NCI-H146 treated with DMSO at 0.1 percent for 48 hours (cell line): ENCODE data around the gene MBNL3.

Experiments used
- DNase-seq: peaks from one replicate; lab custom pipeline; 2025; ENCODE audit not compliant: unreplicated experiment; lab: John Stamatoyannopoulos, UW

Gene MBNL3, protein sequence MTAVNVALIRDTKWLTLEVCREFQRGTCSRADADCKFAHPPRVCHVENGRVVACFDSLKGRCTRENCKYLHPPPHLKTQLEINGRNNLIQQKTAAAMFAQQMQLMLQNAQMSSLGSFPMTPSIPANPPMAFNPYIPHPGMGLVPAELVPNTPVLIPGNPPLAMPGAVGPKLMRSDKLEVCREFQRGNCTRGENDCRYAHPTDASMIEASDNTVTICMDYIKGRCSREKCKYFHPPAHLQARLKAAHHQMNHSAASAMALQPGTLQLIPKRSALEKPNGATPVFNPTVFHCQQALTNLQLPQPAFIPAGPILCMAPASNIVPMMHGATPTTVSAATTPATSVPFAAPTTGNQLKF

DNA sequence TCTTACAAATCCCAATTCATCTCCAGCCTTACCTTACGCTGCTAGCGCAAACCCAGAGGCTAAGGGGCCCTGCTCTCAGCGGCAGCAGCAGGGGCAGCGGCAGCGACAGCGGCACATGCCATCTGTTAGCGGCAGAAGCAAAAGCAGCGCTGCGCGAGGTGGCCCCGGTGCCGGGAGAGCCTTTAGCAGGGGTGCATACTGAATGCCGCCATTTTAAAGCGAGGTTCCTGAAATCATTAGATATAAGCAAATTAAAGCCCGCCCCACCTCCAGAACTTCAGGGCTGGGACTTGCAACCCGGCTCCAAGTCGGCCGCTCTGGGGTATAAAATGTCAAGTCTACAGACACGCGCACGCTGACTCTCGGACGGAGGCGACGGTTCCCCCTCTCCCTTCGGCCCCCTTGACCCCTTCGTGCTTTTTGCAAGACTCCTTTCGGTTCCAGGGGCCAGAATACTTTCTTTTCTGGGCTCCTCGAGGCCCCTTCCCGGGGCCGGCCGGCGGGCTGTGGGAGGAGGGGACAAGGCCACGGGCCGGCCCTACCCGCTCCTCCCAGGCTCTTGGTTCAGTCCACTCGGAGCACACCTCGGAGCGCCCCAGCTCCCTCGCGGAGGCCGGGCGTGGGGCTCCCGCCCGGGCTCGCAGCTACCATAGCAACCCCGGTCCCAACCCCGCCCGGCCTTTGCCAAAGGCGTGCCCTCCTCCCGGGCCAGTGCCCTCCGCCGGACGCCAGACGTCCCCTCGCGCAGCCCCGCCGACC is at the start of gene MBNL3:
Gene MBNL3 (minus strand): TSS at position 220 of the 759 bp plus-strand sequence. CDS start 49,427 bp downstream, outside the sequence.
- DNase-seq, result peak; percentile 60

DNA sequence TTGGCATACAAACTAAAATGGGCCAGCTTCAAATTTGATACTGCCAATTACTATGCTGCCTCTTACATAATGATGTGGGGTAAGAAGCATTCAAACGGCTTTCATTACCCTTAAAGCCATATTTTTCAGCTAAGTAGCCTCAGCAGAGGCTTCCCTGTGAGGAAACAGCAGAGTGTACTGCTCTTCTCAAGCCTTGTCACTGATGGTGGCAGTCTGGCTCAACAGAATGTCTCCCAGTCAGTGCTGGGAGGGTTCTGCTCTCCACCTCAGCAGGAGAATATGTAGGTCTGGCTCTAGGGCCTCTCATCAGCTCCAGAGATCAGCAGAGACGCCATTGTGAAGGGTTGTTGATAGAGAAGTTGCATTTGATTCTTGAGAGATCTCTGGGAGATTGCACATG is 44.6 kb upstream of the MBNL3 start:
- no peak for DNase-seq

DNA sequence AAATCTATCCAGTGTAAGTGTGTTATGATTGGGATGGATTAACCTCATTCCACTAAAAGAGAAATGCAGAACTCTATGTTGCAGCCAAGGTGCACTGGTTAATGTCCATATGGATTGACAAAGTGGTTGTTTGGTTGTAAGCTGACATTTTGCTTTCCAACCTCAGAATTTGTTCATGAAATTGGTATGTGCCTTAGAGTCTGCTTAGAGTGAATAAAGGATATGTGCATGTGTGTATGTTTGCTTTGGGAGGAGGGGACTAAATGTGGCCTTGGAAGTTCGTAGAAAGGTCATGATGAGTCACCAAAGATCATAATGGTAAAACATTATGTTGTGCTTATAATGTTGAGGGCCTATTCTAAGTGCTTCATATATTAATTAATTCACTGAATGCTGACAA is 44.1 kb upstream of the MBNL3 start:
- DNase-seq, result no peak

DNA sequence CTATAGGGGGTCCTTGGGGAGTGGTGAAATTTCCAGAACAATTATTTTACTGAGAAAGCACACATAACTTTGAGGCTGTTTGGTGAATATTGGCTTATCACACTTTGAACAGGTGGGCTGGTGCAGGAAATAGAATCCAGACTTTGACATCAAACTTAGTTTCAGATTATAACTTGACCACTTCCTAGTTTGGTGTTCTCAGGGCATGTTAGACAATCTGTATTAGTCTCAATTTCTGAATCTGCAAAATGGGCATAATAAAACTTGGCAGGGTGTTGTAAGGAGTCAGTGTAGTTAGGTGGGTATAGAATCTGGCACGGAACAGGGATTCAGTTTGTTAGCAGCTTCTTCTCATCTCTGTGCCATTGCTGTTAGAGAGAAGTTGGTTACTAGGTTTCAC is 43.3 kb upstream of the MBNL3 start:
- DNase-seq, result no peak

DNA sequence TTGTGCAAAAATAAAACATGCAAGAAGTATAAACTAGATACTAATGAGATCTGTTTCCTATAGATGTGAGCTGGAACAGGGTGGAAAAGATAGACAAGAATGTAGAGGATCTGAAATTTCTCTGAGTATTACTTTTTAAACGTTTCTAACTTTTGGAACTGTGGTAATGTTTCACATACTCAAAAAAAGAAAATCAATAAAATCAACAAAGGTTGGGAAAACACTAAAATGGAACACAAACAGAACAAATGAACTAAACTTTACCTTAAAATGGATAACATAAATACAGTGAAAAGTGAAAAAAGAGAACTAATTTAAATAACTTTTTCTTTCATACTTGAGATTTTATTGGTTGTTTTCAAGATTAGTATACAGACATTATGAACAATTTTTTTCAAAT is 32.0 kb upstream of the MBNL3 start:
- no peak for DNase-seq

DNA sequence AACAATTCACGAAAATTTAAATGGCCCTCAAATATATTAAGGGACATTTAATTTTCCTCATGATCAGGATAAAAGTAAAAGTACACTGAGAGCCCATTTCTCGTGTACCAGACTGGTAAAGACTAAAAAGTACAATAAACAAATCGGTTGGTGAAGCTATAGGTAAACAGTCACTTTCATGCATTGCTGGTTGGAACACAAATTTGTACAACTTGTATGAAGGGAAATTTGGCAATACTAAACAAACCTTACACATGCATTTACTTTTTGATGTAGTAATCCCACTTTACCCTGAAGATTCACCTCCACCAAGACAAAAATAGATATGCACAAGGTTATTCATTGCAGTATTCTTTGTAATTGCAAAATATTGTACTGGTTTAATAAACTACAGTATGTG is 31.4 kb upstream of the MBNL3 start:
- no peak for DNase-seq

DNA sequence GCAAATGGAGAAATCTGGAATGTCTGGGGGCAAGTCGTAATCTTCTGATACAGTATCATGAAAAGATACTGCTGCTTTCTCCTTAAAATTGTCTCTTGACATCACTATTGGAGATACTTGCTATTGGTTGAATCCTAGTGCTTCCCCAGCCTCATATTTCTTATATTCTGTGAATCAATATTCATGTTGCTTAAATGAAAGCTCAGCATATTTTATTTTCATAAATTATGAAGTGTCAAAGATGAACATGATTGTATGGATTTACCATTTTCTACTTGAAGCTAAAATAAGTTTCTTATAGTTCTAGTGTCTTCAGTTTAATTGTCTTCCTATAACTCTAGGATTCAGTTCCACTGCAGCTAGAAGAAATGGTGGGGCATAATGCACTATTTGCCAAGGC is 29.6 kb upstream of the MBNL3 start:
- DNase-seq, result no peak

DNA sequence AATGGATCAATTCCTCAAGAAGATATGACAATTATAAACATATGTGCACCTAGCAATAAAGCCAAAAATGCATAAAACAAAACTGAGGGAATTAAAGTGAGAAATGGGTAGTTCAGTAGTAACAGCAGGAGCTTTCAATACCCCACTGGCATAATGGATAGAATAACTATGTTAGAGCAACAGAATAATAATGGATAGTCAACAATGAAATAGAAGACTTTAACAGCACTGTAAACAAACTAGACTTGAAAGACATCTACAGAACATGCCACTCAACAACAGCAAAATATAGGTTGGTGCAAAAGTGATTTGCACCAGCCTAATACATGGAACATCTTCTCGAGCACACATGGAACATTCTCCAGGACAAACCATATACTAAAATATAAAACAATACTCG is 20.0 kb upstream of the MBNL3 start:
- DNase-seq, result peak; percentile 28

DNA sequence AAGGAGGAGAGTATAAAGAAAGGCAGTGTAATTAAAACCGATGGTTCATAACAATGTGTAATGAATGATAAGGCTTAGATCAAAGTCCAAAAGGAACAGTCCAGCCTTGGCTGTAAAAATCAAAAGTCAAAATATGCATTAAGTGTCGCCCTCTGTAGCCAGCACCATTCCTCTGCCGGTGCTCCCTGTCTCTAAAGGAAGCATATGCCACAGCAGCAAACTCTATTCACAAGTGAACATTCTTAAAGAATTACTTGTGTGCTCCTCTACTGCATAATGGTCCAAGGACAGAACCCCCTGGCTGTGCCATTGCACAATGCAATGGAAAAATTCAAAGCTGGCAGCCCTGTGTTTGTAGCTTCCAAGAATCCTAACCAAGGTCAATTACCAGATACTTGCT is 16.3 kb upstream of the MBNL3 start:
- no peak for DNase-seq

DNA sequence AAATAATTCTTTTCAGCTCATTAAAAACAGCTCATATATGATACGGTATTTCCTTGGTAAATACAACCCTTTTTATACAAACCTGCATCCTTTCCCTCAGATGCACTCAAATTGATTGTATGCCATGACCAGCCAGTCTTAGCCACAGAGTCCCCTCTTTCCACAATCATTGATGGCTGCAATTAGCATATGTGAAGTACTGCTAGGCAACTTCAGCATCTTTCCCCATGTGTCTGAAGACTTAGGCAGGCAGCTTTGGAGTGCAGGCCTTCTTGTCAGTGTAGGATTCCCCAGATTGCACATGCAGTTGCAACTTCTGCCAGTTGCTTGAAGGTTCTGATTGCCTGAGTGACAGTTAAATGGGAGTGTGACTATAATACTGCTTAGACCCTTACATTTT is 15.6 kb upstream of the MBNL3 start:
- DNase-seq, result no peak

DNA sequence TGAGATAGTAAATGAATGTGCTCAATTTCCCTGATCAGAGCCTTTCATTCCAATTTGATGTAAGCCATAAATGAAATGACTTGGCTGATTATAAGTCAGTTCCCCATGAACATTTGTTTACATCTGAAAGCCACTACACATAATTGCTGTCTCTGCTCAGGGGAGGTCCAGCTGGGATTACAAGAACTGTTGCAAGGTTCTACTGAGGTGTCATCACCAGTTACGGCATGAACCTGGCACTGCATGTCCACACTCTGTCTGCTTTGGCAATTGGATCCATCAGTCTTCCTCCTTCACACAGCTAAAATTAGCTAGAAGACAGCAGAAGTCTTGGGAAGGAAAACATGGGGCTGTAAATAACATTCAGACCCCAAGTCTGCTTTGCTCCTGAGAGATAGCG is 12.8 kb upstream of the MBNL3 start:
- no peak for DNase-seq

DNA sequence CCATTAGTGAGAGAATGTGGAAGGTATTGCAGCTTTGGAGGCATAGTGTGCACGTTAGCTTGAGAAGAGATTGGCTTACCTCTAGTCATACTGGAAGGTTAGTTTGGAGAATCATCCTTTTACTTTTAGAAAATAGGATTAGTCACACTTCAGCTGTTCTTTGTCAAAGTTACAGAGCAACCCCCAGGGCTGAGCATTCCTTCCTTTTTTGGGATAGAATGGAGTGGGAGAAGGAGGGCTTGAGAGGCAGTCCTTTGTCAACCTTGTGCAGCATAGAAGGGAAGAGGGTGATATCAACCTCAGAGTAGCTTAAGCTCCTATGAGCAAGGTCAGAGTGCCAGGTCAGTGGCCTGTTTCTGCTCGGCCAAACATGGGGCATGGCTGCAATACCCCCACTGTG is 8.6 kb upstream of the MBNL3 start:
- no peak for DNase-seq

DNA sequence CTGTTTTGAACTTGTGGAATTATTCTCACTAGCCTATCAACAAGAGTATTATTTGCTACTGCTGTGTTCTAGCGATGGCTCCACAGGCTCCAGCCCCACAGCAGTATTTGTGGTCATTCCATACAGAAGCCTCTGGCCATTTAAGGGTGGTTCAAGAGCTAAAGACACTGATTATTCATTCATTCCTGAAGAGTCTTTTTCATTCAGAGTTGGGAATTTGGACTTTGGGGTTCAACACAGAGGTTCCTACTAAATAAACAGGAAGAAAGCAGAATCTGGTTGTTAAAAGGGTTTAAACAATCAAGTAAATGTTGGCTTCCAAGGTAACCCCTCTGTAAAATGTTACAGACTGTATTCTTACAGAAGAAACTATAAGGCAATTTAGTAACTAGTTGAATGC is 4.3 kb upstream of the MBNL3 start:
- DNase-seq, result no peak

DNA sequence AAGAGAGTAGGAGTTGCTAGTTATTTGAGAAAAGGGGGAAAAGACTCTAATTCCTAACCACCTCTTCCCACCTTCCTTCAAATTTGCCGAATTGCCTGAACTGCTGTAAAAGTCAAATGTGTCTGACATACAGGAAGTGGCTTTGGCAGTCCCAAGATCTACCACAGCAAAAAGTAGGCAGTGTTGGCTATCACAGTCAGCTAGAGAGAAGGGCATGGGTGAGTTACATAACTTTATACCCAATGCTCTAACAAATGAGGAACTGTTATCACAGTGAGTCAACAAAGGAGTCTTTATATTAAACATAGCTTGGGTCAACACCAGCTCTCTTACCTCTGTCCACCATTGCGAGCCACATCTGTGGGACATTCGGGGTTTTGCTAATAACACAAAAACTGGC is 2.4 kb upstream of the MBNL3 start:
- DNase-seq, result no peak

DNA sequence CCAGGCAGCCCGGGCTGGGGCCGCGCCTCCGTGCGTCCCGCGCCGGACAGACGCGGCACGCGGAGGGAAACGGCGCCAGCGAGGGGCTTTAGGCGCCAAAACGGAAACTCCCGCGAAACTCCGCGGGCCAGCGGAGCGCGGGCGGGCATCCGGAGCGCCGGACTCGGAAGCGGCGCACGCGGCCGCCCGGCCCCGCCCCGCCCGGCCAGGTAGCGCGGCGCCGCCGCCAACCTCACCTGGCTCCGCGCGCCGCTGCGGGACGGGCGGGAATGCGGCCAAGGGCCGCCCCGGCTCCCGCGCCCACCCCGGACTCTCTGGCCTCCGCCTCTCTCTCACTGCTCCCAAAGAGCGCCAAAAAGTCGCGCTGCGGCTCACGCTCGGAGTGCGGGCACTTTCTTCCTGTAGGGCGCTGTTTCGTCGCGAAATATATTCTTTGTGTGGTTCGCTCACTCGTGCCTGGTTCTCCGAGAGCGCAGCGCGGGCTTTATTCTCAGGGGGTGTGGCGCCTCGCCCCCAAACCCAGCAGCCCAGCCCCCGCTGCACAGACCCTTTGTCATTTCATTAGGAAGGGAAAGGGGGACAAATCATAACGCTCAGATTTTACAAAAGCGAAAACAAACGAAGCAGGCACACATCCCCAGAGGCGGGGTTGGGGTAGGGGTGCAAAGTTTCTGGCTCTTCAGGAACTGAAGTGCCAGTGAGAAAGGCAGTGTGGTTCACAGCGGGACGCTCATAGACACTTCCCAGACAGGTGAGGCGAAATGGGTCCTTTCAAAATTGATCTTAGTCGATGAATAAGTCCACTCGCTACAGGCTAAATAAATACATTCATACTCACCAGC is 961 bp upstream of the MBNL3 start:
- DNase-seq, result peak; percentile 37

DNA sequence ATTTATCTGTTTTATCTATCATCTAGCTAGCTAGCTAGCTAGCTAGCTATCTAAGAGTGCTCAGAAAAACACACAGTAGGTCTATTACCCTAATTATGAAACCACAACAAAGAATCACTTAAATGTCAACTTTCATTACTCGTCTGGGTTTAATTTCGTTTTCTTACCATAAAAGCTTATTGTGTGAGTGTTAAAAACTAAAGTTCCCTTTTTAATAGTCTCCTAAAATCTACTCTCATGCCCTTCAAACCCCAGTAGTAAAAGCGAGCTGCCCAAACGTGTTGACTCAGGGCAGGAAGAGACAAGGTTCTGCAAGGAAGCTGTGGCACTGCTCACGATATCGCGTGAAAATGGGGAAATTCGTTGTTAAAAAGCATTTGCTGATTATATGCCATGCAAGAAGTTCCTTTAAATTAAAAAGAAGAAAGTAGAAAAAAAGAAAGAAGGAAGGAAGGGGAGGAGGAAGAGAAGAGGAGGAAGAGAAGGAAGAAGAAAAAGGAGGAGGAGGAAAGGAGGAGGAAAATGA is 595 bp downstream of the MBNL3 start:
- peak; percentile 13 for DNase-seq

DNA sequence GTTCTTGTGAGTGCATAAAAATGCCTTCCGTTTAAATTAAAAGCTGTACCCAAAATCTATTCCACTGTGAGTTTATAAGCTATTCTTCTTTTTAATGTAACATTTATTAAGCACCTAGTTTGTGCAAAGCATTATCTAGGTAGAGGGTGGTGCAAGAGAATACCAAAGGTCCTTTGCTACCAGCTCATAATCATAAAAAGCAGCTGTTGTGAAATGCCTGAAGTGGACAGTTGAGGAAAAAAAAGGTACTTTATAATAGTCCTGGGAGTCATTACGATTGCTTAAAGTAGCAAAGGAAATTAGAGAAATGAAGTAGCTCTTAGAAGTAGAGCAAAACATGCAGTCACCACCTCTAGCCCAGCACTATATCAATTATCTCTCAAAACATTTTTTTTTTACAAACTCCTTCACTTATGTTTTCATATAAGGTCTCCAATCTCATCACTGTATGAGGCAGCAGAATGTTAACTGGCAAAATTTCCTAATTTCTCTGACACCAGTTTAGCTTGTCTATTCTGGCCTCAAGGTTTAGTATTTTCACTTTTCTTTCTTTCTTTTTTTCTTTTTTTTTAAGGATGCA is 2.1 kb downstream of the MBNL3 start:
- no peak for DNase-seq

DNA sequence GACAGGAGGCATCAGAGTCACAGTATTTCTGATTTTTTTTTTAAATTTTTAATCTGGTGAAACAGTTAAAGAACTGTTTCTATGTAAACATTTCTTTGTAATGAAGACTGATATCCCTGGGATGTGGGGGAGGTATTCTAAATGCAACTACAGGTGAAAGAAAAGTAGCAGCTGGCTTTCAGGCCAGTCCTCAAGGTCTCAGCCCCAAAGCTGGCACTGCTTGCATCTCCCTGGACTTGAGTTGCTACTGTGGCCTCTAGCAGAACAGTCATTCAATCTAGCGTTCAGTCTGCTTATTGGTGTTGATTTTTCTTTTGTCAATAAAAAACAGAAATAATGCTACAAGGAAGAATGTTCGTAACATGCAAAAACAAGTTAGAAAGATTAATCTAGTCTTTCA is 4.9 kb downstream of the MBNL3 start:
- DNase-seq, result no peak

DNA sequence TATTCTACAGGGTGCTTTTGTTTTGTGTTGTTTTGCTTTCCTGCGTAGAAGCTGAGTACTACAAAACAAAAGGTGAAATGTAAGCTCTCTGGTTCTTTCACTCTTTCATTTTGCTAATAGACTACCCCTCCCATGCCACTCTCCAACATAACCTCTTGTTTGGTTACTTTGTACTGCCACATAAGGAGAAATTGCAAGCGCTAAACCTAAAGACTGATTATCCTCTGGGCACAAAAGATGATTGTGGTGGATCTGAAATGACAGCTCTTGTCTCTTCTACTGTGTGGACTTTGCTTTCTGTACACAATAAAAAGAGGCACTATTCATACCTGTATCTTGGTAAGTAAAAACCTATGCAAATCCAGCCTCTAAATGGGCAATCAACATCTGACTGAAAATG is 5.3 kb downstream of the MBNL3 start:
- DNase-seq, result peak; percentile 15

DNA sequence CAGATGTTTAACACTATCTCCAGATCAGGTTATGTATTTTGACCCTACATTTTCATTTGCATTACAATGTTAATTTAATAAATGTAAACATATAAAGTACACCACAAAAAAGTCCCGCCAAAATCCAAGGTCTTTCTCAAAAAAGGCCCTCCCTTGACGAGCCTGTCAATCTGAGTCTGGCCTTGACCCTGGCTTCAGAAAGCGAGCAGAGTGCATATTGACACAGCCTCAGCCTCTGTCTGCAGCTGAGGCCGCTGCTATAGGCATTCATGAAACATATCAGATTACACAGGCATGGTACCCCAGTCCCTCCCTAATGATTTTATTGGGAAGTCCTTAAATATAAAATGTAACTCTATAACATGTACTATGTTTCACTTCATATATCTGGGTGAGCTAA is 6.2 kb downstream of the MBNL3 start:
- no peak for DNase-seq

DNA sequence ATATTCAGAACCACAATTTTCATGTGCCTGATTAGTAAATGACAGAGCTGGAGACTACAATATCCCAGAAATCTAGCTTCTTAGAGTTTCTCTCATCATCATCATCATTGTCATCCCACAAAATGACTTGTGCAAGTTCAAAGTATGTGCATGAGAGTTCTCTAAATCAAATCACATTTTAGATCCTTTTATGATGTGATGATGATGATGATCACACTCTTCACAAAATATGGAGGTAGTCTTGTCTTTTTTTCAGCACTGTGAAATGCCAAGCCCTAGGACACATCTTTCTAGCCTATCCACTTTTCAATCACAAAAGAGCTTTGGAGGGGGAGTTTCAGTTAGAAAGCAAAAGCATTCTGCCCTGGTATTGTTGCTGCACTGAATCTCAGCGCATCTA is 7.4 kb downstream of the MBNL3 start:
- DNase-seq, result no peak
